ENCODE data around the gene WDFY4. TPM values are rescaled to one million over a fixed set of nuclear protein-coding genes. Genes with fewer than 3 reads are reported as not detected.
A peak's percentile ranks its signal among the peaks of the same experiment; 100 is the strongest.

The WDFY4 gene
- total RNA-seq, 2 donors from 2014 or later: 0.70 to 2.0 TPM

DNA sequence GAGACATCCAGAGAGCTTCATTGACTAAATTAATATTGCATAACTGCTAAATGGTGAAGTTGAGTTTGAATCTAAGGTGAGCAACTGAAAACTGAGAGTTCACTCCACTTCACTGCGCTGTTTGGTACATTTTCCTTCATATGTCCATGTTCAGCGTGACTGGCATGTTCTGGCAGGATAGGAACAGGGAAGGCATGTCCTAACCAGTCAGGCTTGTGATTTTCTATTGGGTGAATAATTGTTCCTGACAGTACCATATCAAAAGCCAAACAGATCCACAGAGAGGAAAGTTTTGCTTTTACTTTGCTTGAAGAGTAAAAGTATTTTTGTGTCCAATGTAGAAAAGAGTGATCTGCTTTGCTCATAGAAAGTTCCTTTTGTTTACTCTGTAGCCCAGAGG, 53.2 kb downstream of the WDFY4 start:
- H3K4me3 ChIP-seq: no peak overlapping the region
- TF ChIP-seq, protein P1, sequence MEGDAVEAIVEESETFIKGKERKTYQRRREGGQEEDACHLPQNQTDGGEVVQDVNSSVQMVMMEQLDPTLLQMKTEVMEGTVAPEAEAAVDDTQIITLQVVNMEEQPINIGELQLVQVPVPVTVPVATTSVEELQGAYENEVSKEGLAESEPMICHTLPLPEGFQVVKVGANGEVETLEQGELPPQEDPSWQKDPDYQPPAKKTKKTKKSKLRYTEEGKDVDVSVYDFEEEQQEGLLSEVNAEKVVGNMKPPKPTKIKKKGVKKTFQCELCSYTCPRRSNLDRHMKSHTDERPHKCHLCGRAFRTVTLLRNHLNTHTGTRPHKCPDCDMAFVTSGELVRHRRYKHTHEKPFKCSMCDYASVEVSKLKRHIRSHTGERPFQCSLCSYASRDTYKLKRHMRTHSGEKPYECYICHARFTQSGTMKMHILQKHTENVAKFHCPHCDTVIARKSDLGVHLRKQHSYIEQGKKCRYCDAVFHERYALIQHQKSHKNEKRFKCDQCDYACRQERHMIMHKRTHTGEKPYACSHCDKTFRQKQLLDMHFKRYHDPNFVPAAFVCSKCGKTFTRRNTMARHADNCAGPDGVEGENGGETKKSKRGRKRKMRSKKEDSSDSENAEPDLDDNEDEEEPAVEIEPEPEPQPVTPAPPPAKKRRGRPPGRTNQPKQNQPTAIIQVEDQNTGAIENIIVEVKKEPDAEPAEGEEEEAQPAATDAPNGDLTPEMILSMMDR (IDR thresholded peaks at IDR 0.05): no peak
- H3K4me1 ChIP-seq: no peaks in the 10 kb centered on the region
- no peaks in the 10 kb centered on the region for H3K36me3 ChIP-seq
- H3K9me3 ChIP-seq: no peaks in the 10 kb centered on the region
- H3K27me3 ChIP-seq: no peaks in the 10 kb centered on the region
- DNase-seq (ENCODE audit: low spot score): no peak
- no peak overlapping the region for H3K27ac ChIP-seq

DNA sequence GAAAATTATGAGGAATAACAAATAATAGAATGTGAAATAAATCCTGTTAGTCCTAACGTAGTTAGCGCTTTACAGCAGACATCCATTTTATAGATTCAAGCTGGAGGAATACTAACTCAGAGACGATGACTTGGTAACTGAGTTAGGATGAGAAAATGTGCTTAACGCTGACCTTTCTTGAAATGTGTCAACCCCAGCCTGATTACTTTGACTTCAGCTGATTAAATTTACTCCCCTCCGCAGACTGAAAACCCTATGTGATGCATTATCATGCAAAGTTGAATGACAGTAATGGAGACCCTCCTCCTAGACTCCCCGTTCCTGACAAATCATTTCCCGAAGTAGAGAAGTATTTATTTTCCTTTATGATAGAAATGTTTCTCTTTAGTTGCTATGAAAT, 54.5 kb downstream of the WDFY4 start:
- H3K4me1 ChIP-seq: no peaks in the 10 kb centered on the region
- H3K36me3 ChIP-seq: no peaks in the 10 kb centered on the region
- DNase-seq (ENCODE audit: low spot score): no peak
- TF ChIP-seq, protein P1 (IDR thresholded peaks at IDR 0.05): no peak
- H3K9me3 ChIP-seq: no peaks in the 10 kb centered on the region
- H3K27ac ChIP-seq: no peak overlapping the region
- no peaks in the 10 kb centered on the region for H3K27me3 ChIP-seq
- H3K4me3 ChIP-seq: no peak overlapping the region

DNA sequence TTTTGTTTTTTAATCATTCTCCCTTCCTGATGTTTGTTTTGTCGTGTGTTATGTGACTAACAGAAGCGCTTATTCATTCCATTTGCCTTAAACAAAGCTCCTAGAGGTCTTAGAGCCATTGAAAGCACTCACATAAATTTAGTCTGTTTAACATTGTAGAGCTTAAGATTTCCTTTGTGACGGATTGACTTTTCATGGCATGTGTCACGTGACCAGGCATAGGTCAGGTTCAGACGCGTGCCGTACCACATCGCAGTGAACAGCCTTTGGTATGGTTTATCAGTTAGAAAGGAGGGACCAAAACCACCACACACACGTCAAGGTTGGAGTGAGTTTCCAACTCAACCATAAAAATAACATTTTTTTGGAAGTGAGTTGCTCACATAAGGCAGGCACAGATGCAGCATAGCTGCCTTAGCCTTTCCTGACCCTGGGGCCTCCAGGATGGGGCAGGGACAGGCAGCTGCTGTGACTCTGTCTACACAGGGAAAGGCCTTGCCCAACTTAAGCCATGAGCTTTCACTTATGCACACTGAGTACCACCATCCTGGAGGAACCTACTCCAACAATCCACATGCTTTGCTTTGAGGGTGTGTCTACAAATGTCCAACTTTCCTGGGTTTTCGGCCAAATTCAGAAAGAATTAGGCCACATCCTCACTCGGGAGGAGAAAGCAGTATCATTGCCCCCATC, 55.5 kb downstream of the WDFY4 start:
- no peaks in the 10 kb centered on the region for H3K27me3 ChIP-seq
- no peaks in the 10 kb centered on the region for H3K36me3 ChIP-seq
- H3K27ac ChIP-seq: no peak overlapping the region
- no peaks in the 10 kb centered on the region for H3K9me3 ChIP-seq
- no peaks in the 10 kb centered on the region for H3K4me1 ChIP-seq
- H3K4me3 ChIP-seq: no peak overlapping the region
- DNase-seq (ENCODE audit: low spot score): peak; percentile 32
- TF ChIP-seq, protein P1 (IDR thresholded peaks at IDR 0.05): no peak

DNA sequence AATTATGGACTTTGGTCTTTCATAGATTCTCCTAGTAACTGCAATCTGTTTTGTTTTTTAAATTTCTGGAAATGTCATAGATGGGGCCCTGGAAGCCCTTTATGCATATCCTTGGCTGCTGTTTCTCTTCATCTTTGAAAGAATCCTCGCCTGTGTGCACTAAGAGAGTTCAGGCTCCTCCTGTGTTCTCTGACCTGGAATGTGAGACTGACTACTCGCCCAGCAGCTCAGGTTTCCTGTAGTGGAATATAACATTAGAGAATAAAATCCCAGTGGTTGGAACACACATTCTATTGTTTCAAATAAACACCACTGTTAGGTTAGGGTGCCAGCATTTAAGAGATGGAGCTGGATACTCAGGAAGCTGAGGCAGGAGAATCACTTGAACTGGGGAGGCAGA, 56.3 kb downstream of the WDFY4 start:
- Histone ChIP-seq H3K36me3 (no peaks in the 10 kb centered on the region), H3K4me3 (no peak overlapping the region), H3K27ac (no peak overlapping the region), H3K4me1 (no peaks in the 10 kb centered on the region), H3K27me3 (no peaks in the 10 kb centered on the region), H3K9me3 (no peaks in the 10 kb centered on the region)
- DNase-seq (ENCODE audit: low spot score): peak; percentile 7
- TF ChIP-seq, protein P1 (IDR thresholded peaks at IDR 0.05): no peak

DNA sequence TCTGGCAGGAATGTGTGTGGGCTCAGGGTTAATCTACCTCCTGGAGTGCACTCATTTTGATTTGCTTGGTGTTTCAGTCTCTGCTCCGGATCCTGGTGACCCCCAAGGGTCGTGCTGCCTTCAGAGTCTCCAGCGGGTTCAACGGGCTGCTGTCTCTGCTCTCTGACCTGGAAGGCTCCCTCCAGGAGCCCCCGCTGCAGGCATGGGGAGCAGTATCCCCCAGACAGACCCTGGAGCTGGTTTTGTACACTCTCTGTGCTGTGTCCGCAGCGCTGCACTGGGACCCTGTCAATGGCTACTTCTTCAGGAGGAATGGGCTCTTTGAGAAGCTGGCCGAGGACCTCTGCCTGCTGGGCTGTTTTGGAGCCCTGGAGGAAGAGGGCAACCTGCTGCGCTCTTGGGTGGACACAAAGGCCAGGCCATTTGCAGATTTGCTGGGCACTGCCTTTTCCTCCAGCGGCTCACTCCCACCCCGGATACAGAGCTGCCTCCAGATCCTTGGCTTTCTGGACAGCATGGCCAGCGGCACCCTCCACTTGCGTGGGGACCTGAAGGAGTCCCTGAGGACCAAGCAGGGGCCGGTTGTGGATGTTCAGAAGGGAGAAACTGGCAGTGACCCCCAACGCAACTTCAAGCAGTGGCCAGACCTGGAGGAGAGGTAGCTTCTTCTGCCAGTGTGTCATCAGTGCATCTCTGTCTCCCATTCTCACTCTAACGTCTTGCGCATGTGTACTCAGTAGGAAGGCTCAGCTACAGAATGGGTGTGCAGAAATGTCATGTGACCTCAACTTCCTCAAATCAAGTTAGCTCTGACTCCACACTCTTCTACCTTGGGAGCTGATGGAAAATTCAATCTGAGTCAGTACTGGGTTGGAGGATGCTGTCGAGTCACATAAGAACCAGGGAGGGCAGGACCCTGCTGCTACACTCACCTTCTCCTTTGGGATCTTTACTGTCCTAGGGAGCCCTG, 58.5 kb downstream of the WDFY4 start:
- no peaks in the 10 kb centered on the region for H3K27me3 ChIP-seq
- TF ChIP-seq, protein P1 (IDR thresholded peaks at IDR 0.05): no peak
- peaks cover 0 to 3% of the 10 kb centered on the region in 2 donors for H3K9me3 ChIP-seq
- H3K27ac ChIP-seq: no peak overlapping the region
- H3K36me3 ChIP-seq: no peaks in the 10 kb centered on the region
- H3K4me3 ChIP-seq: no peak overlapping the region
- peak; percentile 50 for DNase-seq (ENCODE audit: low spot score)
- H3K4me1 ChIP-seq: no peaks in the 10 kb centered on the region
